Measurements from ENCODE around the gene PBX1.

Gene PBX1

GRCh38 chr1:164563721-164564360 lies 4.9 kb downstream of the PBX1 start:
- no peak for DNase-seq (ENCODE audit: low read depth)

- DNase-seq (ENCODE audit: low read depth) = no peak
Observed at GRCh38 chr1:164564378-164564777, 5.4 kb downstream of the PBX1 start.

- DNase-seq (ENCODE audit: low read depth) = no peak
Observed at GRCh38 chr1:164565357-164565756, 6.4 kb downstream of the PBX1 start.

- no peak for DNase-seq (ENCODE audit: low read depth)
Observed at GRCh38 chr1:164567774-164568173, 8.8 kb downstream of the PBX1 start.

GRCh38 chr1:164569241-164569640 lies 10.3 kb downstream of the PBX1 start:
- no peak for DNase-seq (ENCODE audit: low read depth)

GRCh38 chr1:164569866-164570265 lies 10.9 kb downstream of the PBX1 start:
- DNase-seq (ENCODE audit: low read depth) = no peak

GRCh38 chr1:164571333-164571732 lies 12.3 kb downstream of the PBX1 start:
- no peak for DNase-seq (ENCODE audit: low read depth)

- no peak for DNase-seq (ENCODE audit: low read depth)
Observed at GRCh38 chr1:164575356-164575886, 16.4 kb downstream of the PBX1 start.

- no peak for DNase-seq (ENCODE audit: low read depth)
Observed at GRCh38 chr1:164576291-164577271, 17.6 kb downstream of the PBX1 start.

GRCh38 chr1:164577291-164577690 lies 18.3 kb downstream of the PBX1 start:
- DNase-seq (ENCODE audit: low read depth) = no peak

GRCh38 chr1:164578479-164579200 lies 19.7 kb downstream of the PBX1 start:
- no peak for DNase-seq (ENCODE audit: low read depth)

- no peak for DNase-seq (ENCODE audit: low read depth)
Observed at GRCh38 chr1:164579381-164579780, 20.4 kb downstream of the PBX1 start.

GRCh38 chr1:164581762-164582161 lies 22.8 kb downstream of the PBX1 start:
- DNase-seq (ENCODE audit: low read depth) = no peak

GRCh38 chr1:164583196-164583595 lies 24.2 kb downstream of the PBX1 start:
- DNase-seq (ENCODE audit: low read depth) = no peak

GRCh38 chr1:164583835-164584539 lies 25.0 kb downstream of the PBX1 start:
- no peak for DNase-seq (ENCODE audit: low read depth)

GRCh38 chr1:164586591-164586990 lies 27.6 kb downstream of the PBX1 start:
- DNase-seq (ENCODE audit: low read depth) = no peak

GRCh38 chr1:164587617-164588501 lies 28.9 kb downstream of the PBX1 start:
- DNase-seq (ENCODE audit: low read depth) = no peak

- no peak for DNase-seq (ENCODE audit: low read depth)
Observed at GRCh38 chr1:164588516-164589341, 29.7 kb downstream of the PBX1 start.

GRCh38 chr1:164589408-164589807 lies 30.4 kb downstream of the PBX1 start:
- no peak for DNase-seq (ENCODE audit: low read depth)
